ENCODE measurements around the gene LRRC39. TPM values are rescaled to one million over a fixed set of nuclear protein-coding genes. Genes with fewer than 3 reads are reported as not detected.

The LRRC39 gene
- total RNA-seq, 1 experiment from 2014 or later, result 1.5 TPM

DNA sequence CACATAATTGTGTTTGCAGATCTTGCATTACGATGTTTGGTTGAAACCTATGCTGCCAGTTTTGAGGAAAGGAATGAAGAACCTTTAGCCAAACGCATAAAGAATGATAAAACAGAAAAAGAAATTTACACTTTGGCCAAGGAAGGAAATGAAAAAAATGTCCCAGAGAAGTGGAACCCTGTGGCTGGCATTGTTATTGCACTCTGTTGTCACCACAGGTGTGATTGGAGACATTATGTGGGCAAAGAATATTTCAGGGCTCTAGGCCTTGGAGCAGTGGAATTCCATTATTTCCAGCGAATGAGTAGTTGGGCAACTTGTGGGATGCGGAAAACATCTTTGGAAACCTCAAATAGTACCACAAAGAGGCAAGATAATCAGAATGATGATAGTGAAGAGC lies 30.2 kb downstream of the LRRC39 start:
- DNase-seq (ENCODE audit: low read depth), result no peak

GRCh38 chr1:100146958-100147357 lies 31.1 kb downstream of the LRRC39 start:
- DNase-seq (ENCODE audit: low read depth), result no peak

GRCh38 chr1:100145116-100145515 lies 32.9 kb downstream of the LRRC39 start:
- DNase-seq (ENCODE audit: low read depth), result no peak

GRCh38 chr1:100142343-100142742 lies 35.7 kb downstream of the LRRC39 start:
- DNase-seq (ENCODE audit: low read depth), result no peak

GRCh38 chr1:100141192-100141591 lies 36.9 kb downstream of the LRRC39 start:
- DNase-seq (ENCODE audit: low read depth), result no peak

GRCh38 chr1:100137602-100138001 lies 40.5 kb downstream of the LRRC39 start:
- DNase-seq (ENCODE audit: low read depth), result no peak

DNA sequence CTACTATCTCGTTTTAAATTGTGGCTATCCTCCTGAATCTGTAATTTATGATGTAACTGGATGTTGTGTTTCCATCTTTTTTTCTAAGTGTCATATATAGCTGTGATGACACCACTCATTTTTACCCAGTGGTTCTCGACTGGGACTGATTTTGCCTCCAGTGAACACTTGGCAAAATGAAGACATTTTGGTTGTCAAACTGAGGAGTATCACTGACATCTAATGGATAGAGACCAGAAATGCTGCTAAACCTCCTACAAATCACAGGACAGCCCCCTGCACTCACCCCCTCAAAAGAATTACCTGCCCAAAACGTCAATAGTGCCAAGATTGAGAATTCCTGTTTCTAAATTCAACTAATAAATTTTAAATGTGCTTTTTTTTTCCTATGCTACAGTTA lies 43.2 kb downstream of the LRRC39 start:
- no peak for DNase-seq (ENCODE audit: low read depth)

GRCh38 chr1:100132566-100133477 lies 45.2 kb downstream of the LRRC39 start, which contains the start of the genes SASS6 and TRMT13:
SASS6 (minus strand) TSS chr1:100132930; CDS start chr1:100132814, 116 bp downstream.
TRMT13 (plus strand) TSS chr1:100133163; CDS start chr1:100133169, 6 bp downstream.
- peak; percentile 99 for DNase-seq (ENCODE audit: low read depth)

DNA sequence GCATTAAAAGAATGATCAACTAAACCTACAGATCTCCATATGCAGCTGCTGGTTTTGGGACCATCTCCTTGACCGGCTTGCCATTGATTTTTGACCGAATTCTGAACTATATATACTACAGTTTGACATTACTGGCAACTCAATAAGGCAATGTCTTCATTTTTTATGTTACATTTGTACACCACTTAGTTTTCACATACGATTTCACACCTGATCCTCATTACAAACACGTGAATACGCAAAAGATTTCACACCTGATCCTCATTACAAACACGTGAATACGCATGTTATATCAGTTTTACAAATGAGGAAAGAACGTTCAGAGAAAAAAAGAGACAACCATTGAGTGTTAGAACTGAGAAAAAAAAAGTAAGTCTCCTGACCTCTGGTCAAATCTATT lies 46.4 kb downstream of the LRRC39 start:
- DNase-seq (ENCODE audit: low read depth), result no peak

DNA sequence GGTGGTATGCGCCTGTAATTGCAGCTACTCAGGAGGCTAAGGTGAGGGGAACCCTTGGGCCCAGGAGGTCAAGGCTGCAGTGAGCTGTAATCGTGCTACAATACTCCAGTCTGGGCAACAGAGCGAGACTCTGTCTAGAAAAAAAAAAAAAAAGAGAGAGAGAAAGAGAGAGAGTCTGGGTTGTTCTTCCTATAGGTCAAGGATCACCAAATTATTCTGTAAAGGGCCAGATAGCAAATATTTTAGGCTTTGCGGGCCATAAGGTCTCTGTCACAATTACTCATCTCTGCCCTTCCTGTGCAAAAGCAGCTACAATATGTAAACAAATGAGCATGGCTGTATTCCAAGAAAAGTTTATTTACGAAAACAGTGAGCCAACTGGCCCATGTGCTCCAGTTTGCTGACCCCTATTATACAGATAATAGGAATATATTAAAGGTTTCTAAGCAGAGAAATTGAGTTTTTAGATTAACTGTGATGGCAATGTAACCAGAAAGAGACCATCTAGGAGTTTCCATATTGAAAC lies 47.4 kb downstream of the LRRC39 start:
- DNase-seq (ENCODE audit: low read depth), result peak; percentile 15

DNA sequence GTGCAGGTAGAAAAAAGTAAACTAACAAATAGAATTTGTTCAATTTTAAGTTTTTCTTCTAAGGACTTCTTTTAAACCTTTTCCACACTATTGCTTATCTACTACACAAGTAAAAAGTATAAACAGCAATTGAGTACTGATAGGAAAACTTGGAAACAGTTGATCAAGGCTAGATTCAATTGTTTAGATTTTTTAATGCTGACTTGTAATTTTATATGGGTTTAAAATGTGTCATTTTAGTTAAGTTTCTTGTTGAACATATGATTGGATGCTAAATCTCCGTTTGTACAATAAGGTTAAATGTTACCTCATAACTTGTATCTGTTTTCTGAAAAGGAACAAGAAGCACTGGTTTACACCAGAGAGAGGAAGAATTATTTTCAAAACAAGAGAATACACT lies 50.8 kb downstream of the LRRC39 start:
- DNase-seq (ENCODE audit: low read depth), result no peak

GRCh38 chr1:100122177-100122576 lies 55.9 kb downstream of the LRRC39 start:
- DNase-seq (ENCODE audit: low read depth), result no peak

GRCh38 chr1:100115524-100115923 lies 62.5 kb downstream of the LRRC39 start:
- no peak for DNase-seq (ENCODE audit: low read depth)

- no peak for DNase-seq (ENCODE audit: low read depth)
Measured at GRCh38 chr1:100109554-100110066, 68.4 kb downstream of the LRRC39 start.

DNA sequence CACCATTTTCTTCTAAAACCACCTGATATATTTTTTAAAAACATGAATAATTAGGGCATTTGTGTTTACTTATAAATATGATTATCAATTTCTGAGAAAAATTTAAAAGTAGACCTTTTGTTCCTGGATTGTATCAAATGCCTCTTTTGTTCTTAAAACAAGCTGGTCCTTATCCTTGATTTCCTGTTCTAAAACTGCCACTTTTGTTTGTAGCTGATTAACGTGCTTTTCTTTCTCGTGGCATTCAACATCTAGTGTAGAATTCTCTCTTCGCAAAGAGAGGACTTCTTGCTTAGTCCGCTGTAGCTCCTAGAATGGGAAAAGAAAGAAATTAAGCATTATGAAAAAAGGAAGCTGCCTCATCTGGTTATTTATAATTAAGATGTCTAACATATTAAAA lies 70.4 kb downstream of the LRRC39 start:
- DNase-seq (ENCODE audit: low read depth), result no peak

DNA sequence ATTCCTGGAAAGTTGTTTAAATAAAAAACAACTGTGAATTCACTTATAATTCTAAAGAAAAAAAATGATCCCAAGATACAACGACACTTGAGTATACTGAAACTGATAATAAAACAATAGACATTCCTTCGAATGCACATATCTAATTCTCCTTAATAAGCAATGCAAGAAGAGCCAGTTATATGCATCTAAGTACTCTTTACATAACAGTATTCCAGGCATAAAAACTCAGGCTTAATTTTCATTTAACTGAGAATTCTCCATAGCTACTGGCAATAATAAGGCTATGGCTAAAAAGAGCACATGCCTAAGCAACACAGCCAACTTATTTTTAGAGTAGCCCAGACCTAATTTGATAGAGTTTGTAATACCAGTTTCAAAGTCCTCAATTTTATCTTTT lies 76.5 kb downstream of the LRRC39 start:
- DNase-seq (ENCODE audit: low read depth), result no peak

DNA sequence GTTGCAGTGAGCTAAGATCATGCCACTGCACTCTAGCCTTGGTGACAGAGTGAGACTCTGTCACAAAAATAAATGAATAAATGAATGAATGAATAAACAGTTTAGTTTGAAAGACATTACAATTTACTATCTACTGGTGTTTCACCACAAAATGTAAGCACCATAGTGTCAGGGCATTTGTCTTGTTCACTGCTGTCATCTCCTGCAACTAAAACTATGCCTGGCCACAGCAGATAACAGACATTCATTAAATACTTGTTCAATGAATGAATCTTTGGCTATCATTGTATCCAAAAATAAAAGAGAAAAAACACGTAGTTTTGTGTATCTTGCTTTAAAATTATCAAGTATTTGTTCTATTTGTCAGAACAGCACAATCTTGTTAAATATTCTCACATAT lies 77.9 kb downstream of the LRRC39 start:
- DNase-seq (ENCODE audit: low read depth), result no peak

Other genes with a start within 250 kb of the LRRC39 start
- 53.0 and 62.6 TPM in 2 replicates for gene SLC35A3, start 208.3 kb downstream of the LRRC39 start, total RNA-seq (2014; rRNA removed; shearing (Covaris generic))
- 27.5 TPM in 2 replicates for gene SASS6, start 45.3 kb downstream of the LRRC39 start, total RNA-seq (2014; rRNA removed; shearing (Covaris generic))
- 18.2 and 49.1 TPM in 2 replicates for gene TRMT13, start 45.1 kb downstream of the LRRC39 start, total RNA-seq (2014; rRNA removed; shearing (Covaris generic))
- gene DBT, start 71.6 kb upstream of the LRRC39 start, total RNA-seq (2014; rRNA removed; shearing (Covaris generic)), result 5.0 and 6.1 TPM in 2 replicates
- 119 and 127 TPM in 2 replicates for gene RTCA, start 88.0 kb upstream of the LRRC39 start, total RNA-seq (2014; rRNA removed; shearing (Covaris generic))
- 4.6 and 5.1 TPM in 2 replicates for gene CDC14A, start 174.2 kb upstream of the LRRC39 start, total RNA-seq (2014; rRNA removed; shearing (Covaris generic))